ENCODE measurements around the gene CLHC1.
"Not testable (repeated sequence)": the region's sequence is repeated elsewhere in the genome, so short reads cannot be mapped to it uniquely, and the experiment has no call there.

Gene CLHC1

GRCh38 chr2:55157474-55157884, 74.6 kb downstream of the CLHC1 start:
- intact Hi-C loops (cut with DNase I) = no loop called here
- no peak for DNase-seq

DNA sequence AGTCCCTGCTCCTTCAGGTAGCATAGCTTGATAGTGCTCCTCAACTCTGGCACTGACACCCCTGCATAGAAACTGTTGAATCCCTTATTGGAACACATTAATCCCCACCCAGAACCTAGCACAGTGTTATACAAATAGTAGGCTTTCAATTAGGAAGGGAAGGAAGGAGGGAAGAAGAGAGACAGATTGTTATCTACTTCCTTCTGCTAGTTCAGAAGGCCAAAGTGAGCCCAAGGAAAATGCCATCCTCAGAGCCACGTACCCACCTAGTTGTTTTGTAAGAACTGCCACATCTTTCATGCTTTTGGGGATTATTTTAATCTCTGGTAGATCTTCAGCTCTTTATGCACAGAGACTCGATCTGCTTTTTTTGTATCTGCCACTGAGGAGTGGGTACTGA, 75.1 kb downstream of the CLHC1 start:
- DNase-seq = no peak
- intact Hi-C loops (cut with DNase I) = no loop called here

DNA sequence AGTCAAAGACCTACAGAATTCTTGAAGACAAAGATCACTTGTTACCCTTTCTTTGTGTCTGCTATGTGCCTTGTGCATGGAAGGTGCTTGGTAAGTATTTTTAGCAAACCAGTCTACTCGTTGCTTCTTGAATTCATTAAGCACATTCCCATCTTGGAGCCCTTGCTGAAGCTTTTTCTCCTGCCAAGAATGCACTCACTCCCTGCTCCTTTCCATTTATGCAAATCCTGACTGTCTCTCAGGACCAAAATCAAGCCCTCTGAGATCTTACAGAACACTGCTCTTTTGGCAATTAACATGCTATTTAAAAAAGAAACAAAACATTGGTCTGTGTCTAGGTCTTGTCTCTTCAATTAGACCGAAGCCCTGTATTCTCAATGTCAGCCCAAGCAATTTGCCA, 75.8 kb downstream of the CLHC1 start:
- DNase-seq = no peak
- intact Hi-C loops (cut with DNase I) = no loop called here

DNA sequence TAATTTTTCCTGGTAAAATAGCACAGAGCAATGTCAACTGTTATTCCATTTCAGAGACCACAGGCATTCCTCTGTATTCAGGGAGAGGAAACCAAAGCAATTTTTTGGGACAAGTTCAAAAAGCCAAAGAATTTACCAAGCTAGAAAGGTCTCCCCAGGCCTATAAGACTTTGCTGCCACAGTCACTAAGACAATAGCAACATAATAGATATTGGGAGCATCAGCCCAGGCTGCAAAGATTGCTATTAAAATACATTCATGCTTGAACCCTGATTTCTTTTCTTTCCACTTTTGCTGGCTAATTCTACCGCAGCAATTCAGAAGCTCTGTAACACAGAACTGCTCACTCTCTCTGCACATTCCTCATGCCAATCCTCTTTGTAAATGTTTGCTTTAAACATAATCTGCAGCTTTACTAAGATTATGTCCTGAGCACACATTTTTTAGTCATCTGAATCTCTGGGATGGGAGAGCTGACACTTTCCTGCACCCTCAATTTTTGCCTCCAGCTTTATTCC, 76.3 kb downstream of the CLHC1 start:
- intact Hi-C loops (cut with DNase I) = no loop called here
- no peak for DNase-seq

GRCh38 chr2:55155206-55155605, 76.9 kb downstream of the CLHC1 start:
- intact Hi-C loops (cut with DNase I) = no loop called here

DNA sequence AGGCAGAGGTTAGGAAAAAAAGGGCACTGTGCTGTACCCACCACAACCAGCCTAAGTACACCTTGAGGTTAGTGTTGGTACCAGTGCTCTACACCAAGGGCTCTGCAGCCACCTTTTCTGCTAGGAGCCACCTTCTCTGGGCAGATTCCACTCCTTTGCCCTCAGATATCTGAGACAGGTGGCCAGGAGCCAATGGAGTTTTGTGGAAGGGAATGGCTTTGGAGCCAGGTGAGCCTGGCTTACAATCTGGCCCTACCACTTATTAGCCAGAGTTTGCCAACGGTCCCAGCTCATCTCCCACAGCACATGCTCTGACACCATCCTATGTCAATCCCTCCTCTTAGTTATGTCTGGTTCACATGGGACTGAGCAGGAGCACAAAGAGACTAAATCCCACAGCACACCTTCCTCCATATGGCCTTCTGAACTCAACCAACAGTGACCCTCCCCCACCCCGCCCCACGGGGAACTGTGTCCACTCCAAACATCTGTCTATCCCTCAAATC, 77.5 kb downstream of the CLHC1 start:
- intact Hi-C loops (cut with DNase I) = no loop called here
- no peak for DNase-seq

More at GRCh38 chr2:55155206-55155605, 76.9 kb downstream of the CLHC1 start:
- DNase-seq = no peak

DNA sequence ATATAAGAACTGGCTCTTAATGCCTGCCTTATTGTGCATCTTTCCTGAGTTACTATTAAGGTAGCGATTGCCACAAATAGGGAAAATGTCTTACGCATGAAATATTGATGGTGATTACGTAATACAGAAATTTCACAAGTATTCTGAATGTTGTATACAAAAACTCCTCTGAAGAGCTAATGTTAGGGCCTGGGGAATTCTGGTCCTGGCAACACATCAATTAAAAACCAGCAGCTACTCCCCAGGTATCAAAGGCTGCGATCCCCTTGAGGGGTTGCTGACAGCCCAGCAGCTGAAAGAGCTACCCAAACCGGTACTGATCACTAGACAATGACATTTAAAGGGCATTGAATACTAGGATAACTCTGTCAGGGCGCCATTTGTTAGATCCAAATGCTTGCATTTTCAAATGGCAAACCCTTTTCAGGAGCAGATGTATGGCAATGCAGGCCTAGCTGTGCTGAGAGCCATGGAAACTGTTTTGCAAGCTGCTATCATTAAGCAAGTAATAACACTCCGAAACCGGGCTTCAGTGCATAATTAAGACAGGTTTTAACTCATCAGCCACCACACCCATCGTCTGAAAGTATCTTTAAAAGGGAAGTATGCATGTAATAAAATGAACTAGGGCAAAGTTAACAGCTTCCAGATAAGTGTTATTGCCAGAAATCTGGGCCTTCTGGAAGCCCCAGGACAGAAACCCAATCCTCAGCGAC, 78.4 kb downstream of the CLHC1 start:
- intact Hi-C loops (cut with DNase I) = no loop called here
- DNase-seq = no peak

DNA sequence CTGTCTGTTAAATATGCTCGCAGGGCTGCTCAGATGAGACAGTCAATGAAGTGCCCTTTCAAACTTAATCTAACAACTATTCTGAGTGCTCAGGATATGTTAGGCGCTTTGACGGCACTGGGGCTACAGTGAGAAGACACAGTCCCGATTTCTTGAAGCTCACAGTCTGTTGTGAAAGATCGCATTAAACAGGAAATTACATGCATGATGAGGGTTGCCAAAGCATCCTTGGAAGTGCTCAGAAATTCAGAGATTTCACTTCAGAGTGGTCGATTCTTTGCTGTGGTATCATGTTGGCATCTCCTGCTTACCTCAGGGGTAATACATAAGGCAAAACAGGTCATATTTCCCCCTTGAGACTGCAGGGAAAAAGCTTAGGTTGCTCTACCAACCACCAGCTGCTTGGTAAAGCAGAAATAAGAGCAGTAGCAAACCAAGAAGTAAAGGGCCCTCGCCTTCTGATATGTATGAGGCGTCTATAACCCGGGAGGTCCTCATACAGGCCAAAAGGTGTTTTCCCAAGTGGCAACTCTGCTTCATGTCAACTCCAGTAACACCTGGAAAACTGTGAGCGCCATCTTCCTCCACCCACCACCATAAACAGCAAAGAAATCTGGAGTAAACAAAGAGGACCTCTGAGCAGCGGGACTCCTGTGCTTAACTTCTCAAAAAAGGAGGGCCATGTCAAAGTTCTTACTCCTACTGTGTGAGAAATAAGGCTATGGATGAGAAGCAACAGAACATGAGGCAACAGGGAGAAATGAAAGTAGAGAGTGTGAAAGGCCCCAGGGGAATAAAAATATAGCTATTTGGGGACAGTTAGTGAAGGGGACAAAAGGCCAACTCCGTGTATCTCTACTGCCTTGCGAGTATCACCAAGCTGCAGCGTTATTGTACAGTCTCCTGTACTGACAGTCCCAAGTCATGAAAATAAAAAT, 79.3 kb downstream of the CLHC1 start:
- intact Hi-C loops (cut with DNase I) = no loop called here
- DNase-seq = no peak

- intact Hi-C loops (cut with DNase I) = no loop called here
- DNase-seq = no peak
These were observed 80.2 kb downstream of the CLHC1 start for GRCh38 chr2:55151733-55152433.

- intact Hi-C loops (cut with DNase I) = no loop called here
- no peak for DNase-seq
These were observed 81.3 kb downstream of the CLHC1 start for GRCh38 chr2:55150834-55151233.

DNA sequence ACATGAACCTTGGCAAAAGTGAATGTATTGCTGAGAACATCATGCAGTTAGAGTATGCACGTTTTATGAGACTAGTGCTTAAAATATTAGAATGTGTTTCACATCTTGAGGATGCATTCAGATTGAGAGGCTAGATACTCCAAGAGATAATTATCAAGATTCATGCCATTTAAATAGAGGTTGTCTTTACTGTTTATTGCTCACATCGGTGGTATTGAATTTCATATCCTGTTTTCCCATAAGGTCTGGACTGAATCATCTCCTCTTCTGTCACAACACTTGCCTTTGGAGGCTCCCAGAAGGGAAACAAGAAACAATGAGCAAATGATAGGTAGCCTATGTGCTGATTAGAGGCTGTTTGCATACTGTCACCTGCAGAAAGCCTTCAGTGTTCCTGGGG, 83.8 kb downstream of the CLHC1 start:
- no peak for DNase-seq
- intact Hi-C loops (cut with DNase I) = no loop called here

- intact Hi-C loops (cut with DNase I) = no loop called here
- DNase-seq = no peak
These were observed 84.6 kb downstream of the CLHC1 start for GRCh38 chr2:55147531-55147930.

DNA sequence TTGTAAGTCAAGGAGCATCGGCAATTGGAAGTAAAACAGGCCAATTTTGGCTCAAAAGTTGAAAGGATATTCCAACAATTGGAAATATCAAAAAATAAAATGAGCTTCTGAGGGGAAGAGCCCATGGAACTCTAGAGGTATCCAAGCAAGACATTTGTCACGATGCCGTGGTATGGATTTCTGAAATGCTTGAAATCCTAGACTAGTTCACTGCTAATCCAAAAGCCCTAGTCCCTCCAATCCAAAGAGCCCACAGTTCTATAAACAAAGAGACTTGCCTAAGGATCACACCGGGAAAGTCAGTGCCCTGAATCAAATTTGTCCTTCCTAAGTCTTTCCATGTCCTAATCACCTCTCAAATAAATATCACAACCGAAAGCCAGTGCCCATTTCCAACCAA, 85.1 kb downstream of the CLHC1 start:
- intact Hi-C loops (cut with DNase I) = no loop called here

GRCh38 chr2:55146263-55146662, 85.8 kb downstream of the CLHC1 start:
- intact Hi-C loops (cut with DNase I) = no loop called here
- DNase-seq = no peak

More for the DNA sequence above, 85.1 kb downstream of the CLHC1 start:
- no peak for DNase-seq

DNA sequence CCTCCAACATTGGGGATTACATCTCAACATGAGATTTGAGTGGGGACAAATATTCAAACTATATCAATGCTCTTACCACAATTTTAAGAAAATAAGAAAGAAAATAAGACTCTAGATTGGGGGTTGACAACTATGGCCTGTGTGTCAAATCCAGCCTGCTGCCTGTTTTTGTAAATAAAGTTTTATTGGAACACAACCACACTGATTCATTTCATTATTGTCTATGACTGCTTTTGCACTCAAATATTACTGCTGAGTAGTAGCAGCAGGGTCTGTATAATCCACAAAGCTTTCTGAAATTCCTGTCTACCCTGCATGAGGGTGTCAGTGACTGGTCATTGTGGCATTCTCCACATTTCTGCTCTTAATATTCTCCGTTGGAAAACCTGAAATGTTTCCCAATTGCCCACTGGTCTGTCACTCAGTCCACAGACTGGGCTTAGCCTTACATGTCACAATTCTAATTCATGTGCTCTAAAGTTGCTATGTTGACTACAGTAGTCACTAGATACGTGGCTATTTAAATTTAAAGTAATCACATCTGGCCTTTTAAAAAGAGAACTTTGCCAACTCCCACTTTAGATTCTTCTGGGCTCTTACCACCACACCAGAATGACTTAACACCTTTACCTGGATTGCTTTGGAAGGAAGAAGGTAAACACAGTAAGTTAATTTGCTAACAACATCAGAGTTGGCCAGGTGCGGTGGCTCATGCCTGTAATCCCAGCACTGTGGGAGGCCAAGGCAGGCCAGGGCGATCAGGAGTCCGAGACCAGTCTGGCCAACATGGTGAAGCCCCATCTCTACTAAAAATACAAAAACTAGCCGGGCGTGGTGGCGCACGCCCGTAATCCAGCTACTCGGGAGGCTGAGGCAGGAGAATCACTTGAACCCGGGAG, 86.9 kb downstream of the CLHC1 start:
- intact Hi-C loops (cut with DNase I) = no loop called here
- no peak for DNase-seq

GRCh38 chr2:55143706-55144105, 88.4 kb downstream of the CLHC1 start:
- intact Hi-C loops (cut with DNase I); DNase-seq: not testable (repeated sequence)

DNA sequence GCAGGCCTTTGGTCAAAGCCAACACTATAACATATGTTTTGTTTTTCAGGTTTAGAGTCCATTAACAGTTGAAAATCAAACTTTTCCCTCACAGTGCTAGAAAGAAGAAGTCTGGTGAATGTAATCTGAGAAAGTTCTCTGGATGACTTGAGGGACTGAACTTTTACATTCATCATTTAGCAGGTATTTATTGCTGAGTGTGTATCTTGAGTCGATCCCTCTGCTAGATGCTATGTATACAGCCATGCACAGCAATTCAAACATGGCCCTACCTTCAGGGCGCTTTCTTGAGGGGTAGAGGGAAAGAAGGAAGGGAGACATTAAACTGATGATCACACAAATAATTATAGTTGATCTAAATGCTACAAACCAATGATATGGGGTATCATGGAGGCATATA, 89.6 kb downstream of the CLHC1 start:
- no peak for DNase-seq
- intact Hi-C loops (cut with DNase I) = no loop called here

GRCh38 chr2:55141572-55142413, 90.3 kb downstream of the CLHC1 start:
- DNase-seq = no peak
- intact Hi-C loops (cut with DNase I) = no loop called here
